SJSA1 (cell line): ENCODE measurements around the gene TBC1D2. TPM values are rescaled to one million over a fixed set of nuclear protein-coding genes. Genes with fewer than 3 reads are reported as not detected.
"Not testable (repeated sequence)": the region's sequence is repeated elsewhere in the genome, so short reads cannot be mapped to it uniquely, and the experiment has no call there.

Experiments
- DNase-seq, 2 experiments: peaks; one replicate each; pipeline ENCODE4 v3.0.0-alpha.2; 2015 to 2020; ENCODE audit warnings: low spot score in 2 of 2, low read depth in 1 of 2
- H3K27ac ChIP-seq: fragments of 250-450 bp; sonication (Bioruptor Pico); 2 replicates; pipeline ENCODE4 v1.5.1; 2020; ENCODE audit warnings: mild to moderate bottlenecking, moderate library complexity
- H3K27me3 ChIP-seq: fragments of 250-450 bp; sonication (Bioruptor Pico); replicated peaks from 2 replicates; pipeline ENCODE4 v1.5.1; 2020; ENCODE audit warnings: mild to moderate bottlenecking, moderate library complexity
- H3K36me3 ChIP-seq: fragments of 250-450 bp; sonication (Bioruptor Pico); 2 replicates; pipeline ENCODE4 v1.5.1; 2020; ENCODE audit warnings: mild to moderate bottlenecking
- H3K4me1 ChIP-seq: fragments of 250-450 bp; sonication (Bioruptor Pico); replicated peaks from 2 replicates; pipeline ENCODE4 v1.6.1; 2021; ENCODE audit warnings: mild to moderate bottlenecking
- H3K4me3 ChIP-seq: fragments of 250-450 bp; sonication (Bioruptor Pico); 2 replicates; pipeline ENCODE4 v1.5.1; 2020; ENCODE audit warnings: mild to moderate bottlenecking
- H3K9me3 ChIP-seq: fragments of 250-450 bp; sonication (Bioruptor Pico); replicated peaks from 2 replicates; pipeline ENCODE4 v1.5.1; 2020; ENCODE audit warnings: mild to moderate bottlenecking
- total RNA-seq: library from RNA; depleted of rRNA; stranded (reverse); fragments of >200 nt; shearing (Covaris generic); gene quantifications from 2 replicates; pipeline ENCODE4 v1.2.3, GENCODE V29; 2014

The TBC1D2 gene
- total RNA-seq, 1 experiment from 2014 or later: 4.4 TPM

DNA sequence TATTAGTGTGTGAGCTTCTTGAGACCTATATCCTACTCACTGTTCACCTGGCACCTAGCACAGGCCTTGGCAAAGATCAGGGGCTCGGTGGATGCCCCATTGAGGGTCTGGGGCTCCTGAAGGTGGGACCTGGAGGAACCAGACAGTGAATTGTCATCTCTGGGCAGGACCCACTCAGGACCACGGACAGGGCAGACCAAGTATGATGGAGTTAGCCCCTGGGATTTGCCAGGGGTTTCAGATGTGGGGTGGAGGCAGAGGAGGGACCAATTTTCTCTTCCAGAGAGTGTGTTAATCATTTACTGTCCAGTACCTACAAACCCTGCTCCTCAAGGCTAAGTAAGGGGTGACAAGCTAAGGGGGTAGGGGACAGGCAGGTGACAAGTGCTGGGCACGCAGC lies 29.3 kb upstream of the TBC1D2 start:
- no peaks in the 10 kb centered on the region for H3K9me3 ChIP-seq
- no peak overlapping the region for H3K4me3 ChIP-seq
- H3K36me3 ChIP-seq: no peaks in the 10 kb centered on the region
- H3K27ac ChIP-seq: no peak overlapping the region
- 0 out of 2 replicates have a peak, but pooled peaks cover 3% of the 10 kb centered on the region for H3K27me3 ChIP-seq
- DNase-seq: no peak
- no peaks in the 10 kb centered on the region for H3K4me1 ChIP-seq

DNA sequence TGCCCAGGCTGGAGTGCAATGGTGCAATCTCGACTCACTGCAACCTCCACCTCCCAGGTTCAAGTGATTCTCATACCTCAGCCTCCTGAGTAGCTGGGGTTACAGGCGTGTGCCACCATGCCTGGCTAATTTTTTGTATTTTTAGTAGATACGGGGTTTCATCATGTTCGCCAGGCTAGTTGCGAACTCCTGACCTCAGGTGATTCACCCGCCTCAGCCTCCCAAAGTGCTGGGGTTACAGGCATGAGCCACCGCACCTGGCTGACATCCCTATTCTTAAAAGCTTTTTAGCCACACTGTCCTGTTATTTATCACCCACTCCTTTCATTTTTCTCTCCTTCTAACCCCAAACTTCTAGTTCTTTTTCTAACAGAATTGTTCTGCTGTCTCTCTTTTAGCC lies 27.7 kb upstream of the TBC1D2 start:
- DNase-seq: not testable (repeated sequence)

DNA sequence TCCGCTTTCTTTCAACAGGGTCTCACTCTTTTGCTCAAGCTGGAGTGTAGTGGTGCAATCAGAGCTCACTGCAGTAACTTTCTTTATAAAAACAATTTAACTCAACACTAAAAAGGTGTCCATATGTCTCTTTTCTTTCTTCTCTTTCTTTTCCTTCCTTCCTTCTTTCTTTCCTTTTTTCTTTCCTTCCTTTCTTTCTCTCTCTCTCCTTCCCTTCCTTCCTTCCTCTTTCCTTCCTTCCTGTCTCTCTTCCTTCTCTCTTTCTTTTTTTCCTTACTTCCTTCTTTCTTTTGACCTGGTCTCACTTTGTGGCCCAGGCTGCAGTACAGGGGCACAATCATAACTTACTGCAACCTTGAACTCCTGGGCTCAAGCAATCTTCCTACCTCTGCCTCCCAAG lies 25.8 kb upstream of the TBC1D2 start:
- Histone ChIP-seq H3K27ac (no peak overlapping the region), H3K36me3 (no peaks in the 10 kb centered on the region), H3K27me3 (peaks cover 11% of the 10 kb centered on the region), H3K9me3 (no peaks in the 10 kb centered on the region), H3K4me1 (no peaks in the 10 kb centered on the region), H3K4me3 (no peak overlapping the region)
- DNase-seq: no peak

More for the DNA sequence above, 27.7 kb upstream of the TBC1D2 start:
- not testable (repeated sequence) for H3K9me3 ChIP-seq, H3K27me3 ChIP-seq, H3K4me1 ChIP-seq, H3K36me3 ChIP-seq, H3K27ac ChIP-seq, H3K4me3 ChIP-seq

DNA sequence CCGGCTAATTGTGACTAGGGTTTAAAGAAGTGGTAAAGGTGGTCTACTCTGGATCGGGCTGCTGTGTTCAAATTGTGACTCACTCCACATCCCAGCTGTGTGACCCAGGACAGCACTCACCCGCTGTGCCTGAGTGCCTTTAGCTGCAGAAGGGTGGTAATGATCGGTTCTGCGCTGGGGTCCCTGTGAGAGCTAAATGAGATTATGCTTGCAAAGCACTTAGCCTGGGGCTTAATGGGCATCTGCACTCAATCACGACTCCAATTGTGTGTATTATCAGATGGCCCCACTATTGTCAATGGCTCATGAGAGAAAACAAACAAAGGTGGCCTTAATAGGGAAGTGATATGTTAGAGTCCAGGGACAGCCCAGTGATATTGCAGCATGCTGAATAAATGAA lies 25.1 kb upstream of the TBC1D2 start:
- no peak overlapping the region for H3K4me3 ChIP-seq
- peaks cover 16% of the 10 kb centered on the region for H3K27me3 ChIP-seq
- no peaks in the 10 kb centered on the region for H3K9me3 ChIP-seq
- no peaks in the 10 kb centered on the region for H3K36me3 ChIP-seq
- no peak overlapping the region for H3K27ac ChIP-seq
- no peaks in the 10 kb centered on the region for H3K4me1 ChIP-seq
- DNase-seq: no peak

DNA sequence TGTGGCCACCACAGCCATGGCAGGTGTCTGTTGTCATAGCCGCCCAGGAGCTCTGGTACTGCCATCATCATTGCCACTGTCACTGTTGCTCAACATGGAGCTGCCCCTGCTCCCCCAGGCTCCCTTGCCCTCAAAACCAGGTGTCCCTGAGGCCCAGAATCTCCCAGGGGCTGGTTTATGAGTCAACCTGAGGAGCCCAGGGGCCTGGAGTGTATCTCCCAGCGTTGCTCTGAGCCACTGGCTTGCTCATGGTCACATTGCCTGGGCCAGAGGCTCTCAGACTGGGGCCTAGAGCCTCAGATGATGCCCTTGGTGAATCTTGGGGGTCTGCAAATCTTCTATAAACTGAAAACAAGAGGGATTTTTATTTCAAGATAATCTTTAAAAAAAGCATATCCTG lies 24.7 kb upstream of the TBC1D2 start:
- peaks cover 21% of the 10 kb centered on the region for H3K27me3 ChIP-seq
- no peak for DNase-seq
- H3K4me3 ChIP-seq: no peak overlapping the region
- H3K4me1 ChIP-seq: no peaks in the 10 kb centered on the region
- no peak overlapping the region for H3K27ac ChIP-seq
- H3K9me3 ChIP-seq: no peaks in the 10 kb centered on the region
- H3K36me3 ChIP-seq: no peaks in the 10 kb centered on the region

DNA sequence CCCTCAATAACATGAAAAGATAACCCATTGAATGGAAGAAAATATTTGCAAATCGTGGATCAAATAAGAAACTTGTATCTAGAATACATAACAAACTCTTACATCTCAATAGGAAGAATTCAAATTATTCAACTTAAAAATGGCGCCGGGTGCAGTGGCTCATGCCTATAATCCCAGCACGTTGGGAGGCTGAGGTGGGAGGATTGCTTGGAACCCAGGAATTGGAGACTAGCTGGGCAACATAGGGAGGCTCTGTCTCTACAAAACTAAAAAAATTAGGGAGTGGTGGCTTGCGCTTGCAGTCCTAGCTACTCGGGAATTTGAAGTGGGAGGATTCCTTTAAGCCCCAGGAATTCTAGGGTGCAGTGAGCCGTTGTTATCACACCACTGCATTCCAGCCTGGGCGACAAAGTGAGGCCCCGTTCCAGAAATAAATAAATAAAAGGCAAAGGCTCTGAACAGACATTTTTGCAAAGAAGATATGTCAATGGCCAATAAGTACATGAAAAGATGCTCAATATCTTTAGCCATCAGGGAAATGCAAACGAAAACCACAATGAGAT lies 21.5 kb upstream of the TBC1D2 start:
- no peak for DNase-seq
- H3K36me3 ChIP-seq: no peaks in the 10 kb centered on the region
- peaks cover 21% of the 10 kb centered on the region for H3K27me3 ChIP-seq
- H3K9me3 ChIP-seq: no peaks in the 10 kb centered on the region
- no peaks in the 10 kb centered on the region for H3K4me1 ChIP-seq
- no peak overlapping the region for H3K4me3 ChIP-seq
- no peak overlapping the region for H3K27ac ChIP-seq

DNA sequence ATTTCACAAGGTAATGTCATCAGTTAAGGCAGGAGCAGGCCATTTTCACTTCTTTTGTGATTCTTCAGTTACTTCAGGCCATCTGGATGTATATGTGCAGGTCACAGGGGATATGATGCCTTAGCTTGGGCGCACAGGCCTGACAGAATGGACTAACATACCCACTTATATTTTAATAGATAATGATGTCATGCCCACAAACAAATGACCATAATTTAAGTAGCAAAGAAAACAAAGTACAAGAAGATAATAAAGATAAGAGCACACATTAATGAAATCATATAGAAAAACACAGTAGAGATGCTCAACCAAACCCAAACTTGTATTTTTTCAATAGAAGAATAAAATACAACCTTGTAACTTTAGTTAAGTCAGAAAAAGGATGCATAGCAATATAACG lies 19.7 kb upstream of the TBC1D2 start:
- Histone ChIP-seq H3K4me1 (no peaks in the 10 kb centered on the region), H3K27me3 (peaks cover 20% of the 10 kb centered on the region), H3K27ac (no peak overlapping the region), H3K4me3 (no peak overlapping the region), H3K36me3 (no peaks in the 10 kb centered on the region), H3K9me3 (no peaks in the 10 kb centered on the region)
- DNase-seq: no peak

DNA sequence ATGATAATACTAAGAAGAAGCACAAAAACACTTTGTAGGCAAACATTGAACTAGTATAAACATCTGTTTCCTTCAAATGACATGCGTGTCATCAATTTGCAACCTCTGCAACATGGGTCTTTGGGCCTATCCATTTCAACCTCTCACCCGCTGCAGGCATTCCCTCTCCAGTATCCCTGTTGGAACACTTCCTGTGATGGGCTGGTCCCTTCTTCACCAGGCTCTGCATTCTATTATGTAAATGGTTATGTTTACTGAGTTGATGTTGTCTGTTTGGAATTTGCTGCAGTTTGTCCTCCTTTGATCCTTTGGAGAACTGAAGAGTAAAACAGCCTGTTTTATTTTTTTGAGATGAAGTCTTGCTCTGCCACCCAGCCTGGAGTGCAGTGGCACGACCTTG lies 16.6 kb upstream of the TBC1D2 start:
- Histone ChIP-seq H3K36me3 (no peaks in the 10 kb centered on the region), H3K27me3 (peaks cover 12% of the 10 kb centered on the region; the same call in 1 of the 2 replicates), H3K4me1 (no peaks in the 10 kb centered on the region), H3K9me3 (no peaks in the 10 kb centered on the region), H3K27ac (no peak overlapping the region), H3K4me3 (no peak overlapping the region)
- DNase-seq: no peak

DNA sequence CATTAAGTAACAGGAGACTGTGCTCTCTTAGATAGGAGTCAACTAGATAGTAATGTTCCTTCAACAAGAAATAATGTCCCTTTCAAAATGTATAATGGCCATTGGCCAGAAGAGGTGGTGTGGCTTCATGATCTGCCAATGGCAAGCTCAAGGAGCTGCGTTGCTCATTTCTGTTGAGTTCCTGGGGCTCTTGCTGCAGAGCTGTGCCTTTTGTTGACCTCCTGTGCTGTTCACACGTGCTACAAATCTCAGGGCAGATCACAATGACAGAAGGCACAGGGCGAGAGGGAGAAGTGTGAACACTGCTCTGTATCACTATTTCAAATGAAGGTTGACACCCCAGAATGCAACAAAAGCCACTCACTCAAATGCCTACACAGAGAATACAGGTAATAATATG lies 16.0 kb upstream of the TBC1D2 start:
- no peak for DNase-seq
- H3K4me1 ChIP-seq: no peaks in the 10 kb centered on the region
- peaks cover 10% of the 10 kb centered on the region; the same call in 1 of the 2 replicates for H3K27me3 ChIP-seq
- H3K4me3 ChIP-seq: no peak overlapping the region
- H3K36me3 ChIP-seq: no peaks in the 10 kb centered on the region
- no peaks in the 10 kb centered on the region for H3K9me3 ChIP-seq
- H3K27ac ChIP-seq: no peak overlapping the region

DNA sequence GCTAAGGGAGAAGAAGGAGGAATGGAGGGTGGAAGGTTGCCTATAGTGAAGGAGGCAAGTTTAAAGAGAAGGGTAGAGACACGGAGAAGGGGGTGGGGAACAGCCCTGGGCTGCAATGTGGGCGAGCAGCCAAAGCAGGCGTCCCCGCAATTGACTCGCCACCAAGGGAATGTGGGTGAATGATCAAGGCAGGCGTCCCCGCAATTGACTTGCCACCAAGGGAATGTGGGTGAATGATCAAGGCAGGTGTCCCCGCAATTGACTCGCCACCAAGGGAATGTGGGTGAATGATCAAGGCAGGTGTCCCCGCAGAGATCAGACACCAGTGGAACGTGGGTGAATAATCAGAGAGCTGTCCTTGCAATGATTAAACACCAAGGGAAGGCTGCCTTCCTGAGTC lies 14.8 kb upstream of the TBC1D2 start:
- not testable (repeated sequence) for H3K27me3 ChIP-seq, H3K27ac ChIP-seq, H3K9me3 ChIP-seq, H3K4me3 ChIP-seq, DNase-seq, H3K4me1 ChIP-seq, H3K36me3 ChIP-seq

DNA sequence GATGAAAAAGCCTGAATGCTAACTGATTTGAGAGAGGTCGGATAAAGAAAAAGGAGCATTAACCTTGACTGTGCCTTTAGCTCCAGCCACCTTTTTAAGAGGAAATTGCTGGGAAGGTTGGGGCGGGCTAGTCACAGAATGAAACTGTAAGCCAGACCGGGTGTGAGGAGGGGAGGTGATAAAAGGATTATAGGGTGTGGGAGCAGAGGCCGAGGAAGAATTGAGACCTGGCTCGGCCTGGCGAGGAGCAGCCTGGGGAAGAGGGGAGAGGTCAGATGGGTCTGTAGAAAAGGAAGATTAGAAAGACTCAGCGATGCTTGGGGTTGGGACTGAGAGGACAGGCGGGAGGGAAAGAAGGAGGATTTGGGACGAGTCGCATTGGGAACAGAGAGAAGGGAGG lies 14.2 kb upstream of the TBC1D2 start:
- H3K27ac ChIP-seq, H3K9me3 ChIP-seq: not testable (repeated sequence)

DNA sequence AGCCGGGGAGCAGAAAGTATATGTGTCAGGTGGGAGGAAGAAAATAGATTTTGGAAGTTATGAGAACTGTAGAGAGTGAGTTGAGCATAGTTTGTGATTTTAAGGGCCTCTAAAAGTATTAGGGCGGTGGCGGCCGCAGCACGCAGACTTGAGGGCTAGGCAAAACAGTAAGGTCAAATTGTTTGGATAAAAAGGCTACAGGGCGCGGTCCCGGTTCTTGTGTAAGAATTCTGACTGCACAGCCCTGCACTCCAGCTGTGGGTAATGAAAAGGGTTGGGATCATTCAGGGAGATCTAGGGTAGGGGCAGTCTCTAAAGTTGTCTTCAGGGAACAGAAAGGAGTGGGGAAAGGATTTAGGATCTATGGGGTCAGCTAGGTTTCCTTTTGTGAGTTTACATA lies 12.1 kb upstream of the TBC1D2 start:
- H3K4me1 ChIP-seq: peaks cover 11% of the 10 kb centered on the region
- H3K4me3 ChIP-seq, H3K27me3 ChIP-seq, H3K27ac ChIP-seq, H3K36me3 ChIP-seq, H3K9me3 ChIP-seq, DNase-seq: not testable (repeated sequence)

More for the DNA sequence above, 14.2 kb upstream of the TBC1D2 start:
- H3K4me1 ChIP-seq, H3K36me3 ChIP-seq, DNase-seq, H3K27me3 ChIP-seq, H3K4me3 ChIP-seq: not testable (repeated sequence)

DNA sequence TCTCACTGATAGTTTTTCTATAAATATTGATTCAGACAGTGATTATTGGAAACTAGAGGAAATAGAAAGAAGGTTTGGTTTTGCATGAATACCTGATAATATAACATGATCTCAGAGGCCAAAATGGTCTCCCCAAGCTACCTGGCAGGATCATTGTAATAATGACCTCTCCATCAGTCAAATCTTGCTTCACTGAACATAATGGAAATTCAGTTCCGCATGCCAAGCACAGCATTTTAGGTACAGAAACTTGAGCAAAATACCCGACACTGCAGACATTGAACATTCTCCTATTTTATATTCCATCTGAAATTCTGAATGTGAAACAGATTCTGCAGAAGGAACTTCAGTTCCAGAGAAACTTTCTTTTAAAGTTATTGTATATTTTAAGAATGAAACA lies 9.1 kb upstream of the TBC1D2 start:
- H3K27me3 ChIP-seq: no peaks in the 10 kb centered on the region
- no peak for DNase-seq
- H3K9me3 ChIP-seq: no peaks in the 10 kb centered on the region
- no peak overlapping the region for H3K27ac ChIP-seq
- peaks cover 16% of the 10 kb centered on the region for H3K4me1 ChIP-seq
- H3K36me3 ChIP-seq: no peaks in the 10 kb centered on the region
- H3K4me3 ChIP-seq: no peak overlapping the region

DNA sequence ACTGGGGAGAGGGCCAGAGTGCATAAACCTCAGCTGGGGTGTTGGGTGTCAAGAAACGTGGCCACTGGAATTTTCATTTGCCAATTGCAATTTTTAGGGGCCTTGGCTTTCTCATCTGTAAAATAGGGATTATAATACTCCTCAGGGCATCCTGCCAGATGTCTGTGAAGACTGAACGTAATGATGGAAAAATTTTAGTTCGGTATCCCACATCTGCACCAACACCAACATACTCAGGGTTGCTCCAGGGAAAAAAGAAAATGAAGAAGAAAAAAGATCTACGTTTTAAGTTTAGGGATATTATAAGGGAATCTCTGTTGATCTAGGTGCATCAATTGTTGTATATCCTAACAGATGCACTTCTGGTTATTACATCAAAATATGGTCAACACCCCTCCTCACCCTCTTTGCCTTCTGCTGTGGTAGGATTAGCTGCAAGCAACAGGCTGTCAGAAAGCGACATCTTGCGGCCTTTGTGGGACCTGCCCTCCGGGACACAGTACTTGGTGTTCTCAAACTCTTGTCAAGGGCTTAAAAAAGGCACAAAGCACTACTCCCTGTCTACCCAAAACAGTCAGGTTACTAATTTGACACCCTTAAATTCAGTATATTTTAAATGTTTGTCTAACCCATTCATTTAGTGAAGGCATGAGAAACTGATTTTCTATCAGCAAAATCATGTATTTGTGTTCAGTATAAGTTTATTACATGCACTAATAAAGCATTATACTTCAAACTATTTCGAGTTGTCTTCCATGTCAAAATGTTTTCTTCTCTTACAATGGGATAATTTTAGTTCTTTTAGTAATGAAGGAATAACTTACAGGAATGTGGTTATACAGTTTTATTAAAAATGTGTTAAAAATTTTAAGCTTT lies 8.3 kb upstream of the TBC1D2 start:
- no peaks in the 10 kb centered on the region for H3K36me3 ChIP-seq
- H3K9me3 ChIP-seq: no peaks in the 10 kb centered on the region
- H3K27me3 ChIP-seq: no peaks in the 10 kb centered on the region
- H3K4me1 ChIP-seq: peaks cover 16% of the 10 kb centered on the region
- DNase-seq: peak; percentile 68 to 77
- no peak overlapping the region for H3K4me3 ChIP-seq
- peak overlapping the region; percentile 74 for H3K27ac ChIP-seq
